LNCaP clone FGC (cell line): ENCODE results near the gene XXYLT1.

Experiments
- DNase-seq: peaks from one replicate; pipeline ENCODE4 v3.0.0-alpha.2; 2011; ENCODE audit warnings: low read depth
- H3K4me3 ChIP-seq: 2 replicates; pipeline ENCODE4 v1.5.1; 2011; ENCODE audit warnings: mild to moderate bottlenecking, low read depth, low read length, control low read depth
- TF ChIP-seq, protein P1 (sequence below): IDR thresholded peaks from 2 replicates; pipeline ENCODE4 v1.5.1; 2012; ENCODE audit warnings: mild to moderate bottlenecking; ENCODE audit not compliant: control insufficient read depth, insufficient read depth; ENCODE audit errors: extremely low read depth

The XXYLT1 gene

GRCh38 chr3:195061756-195062655 lies 209.0 kb downstream of the XXYLT1 start:
- H3K4me3 ChIP-seq: no peak overlapping the region
- TF ChIP-seq, protein P1, sequence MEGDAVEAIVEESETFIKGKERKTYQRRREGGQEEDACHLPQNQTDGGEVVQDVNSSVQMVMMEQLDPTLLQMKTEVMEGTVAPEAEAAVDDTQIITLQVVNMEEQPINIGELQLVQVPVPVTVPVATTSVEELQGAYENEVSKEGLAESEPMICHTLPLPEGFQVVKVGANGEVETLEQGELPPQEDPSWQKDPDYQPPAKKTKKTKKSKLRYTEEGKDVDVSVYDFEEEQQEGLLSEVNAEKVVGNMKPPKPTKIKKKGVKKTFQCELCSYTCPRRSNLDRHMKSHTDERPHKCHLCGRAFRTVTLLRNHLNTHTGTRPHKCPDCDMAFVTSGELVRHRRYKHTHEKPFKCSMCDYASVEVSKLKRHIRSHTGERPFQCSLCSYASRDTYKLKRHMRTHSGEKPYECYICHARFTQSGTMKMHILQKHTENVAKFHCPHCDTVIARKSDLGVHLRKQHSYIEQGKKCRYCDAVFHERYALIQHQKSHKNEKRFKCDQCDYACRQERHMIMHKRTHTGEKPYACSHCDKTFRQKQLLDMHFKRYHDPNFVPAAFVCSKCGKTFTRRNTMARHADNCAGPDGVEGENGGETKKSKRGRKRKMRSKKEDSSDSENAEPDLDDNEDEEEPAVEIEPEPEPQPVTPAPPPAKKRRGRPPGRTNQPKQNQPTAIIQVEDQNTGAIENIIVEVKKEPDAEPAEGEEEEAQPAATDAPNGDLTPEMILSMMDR: no peak
- DNase-seq: no peak

DNA sequence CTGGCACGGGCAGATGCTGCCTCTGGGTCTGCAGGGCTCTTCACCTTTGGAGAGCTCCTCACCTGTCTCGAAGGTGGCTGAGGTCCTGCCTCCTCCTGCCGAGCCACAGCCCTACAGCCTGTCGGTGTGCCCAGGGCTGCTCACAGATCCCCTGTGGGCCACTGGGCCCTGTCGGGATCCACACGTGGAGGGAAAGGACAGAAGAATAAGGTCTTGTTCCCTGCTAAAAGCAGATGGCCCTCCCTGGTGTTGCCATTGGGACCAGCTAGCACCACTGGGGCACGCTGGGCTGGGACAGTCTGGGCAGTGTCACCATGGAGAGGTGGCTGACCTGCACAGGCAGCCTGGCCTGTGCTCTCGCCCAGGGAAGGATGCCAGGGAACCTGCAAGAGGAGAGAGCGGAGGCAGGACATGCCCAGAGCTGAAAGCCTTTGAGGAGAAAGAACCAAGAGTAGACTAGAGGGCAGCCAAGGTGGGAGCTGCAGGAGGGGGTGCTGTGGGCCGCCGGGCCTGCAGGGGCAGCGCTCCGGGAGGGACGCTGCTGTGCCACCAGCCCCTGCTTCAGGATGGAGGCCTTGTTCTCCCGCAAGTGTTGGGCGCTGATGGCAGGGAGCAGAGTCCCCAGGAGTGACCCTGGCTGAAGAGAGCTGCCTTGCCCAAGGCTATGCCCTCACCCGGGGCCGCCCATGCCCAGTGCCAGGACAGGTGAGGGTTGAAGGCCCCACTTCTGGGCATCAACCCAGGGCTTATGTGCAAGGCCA lies 210.2 kb downstream of the XXYLT1 start:
- no peak for DNase-seq
- TF ChIP-seq, protein P1: no peak
- H3K4me3 ChIP-seq: no peak overlapping the region

GRCh38 chr3:195060217-195060481 lies 210.8 kb downstream of the XXYLT1 start:
- DNase-seq: no peak
- H3K4me3 ChIP-seq: no peak overlapping the region
- TF ChIP-seq, protein P1: no peak

- TF ChIP-seq, protein P1: no peak
- DNase-seq: no peak
- H3K4me3 ChIP-seq: no peak overlapping the region
Observed at GRCh38 chr3:195059471-195060216, 211.3 kb downstream of the XXYLT1 start.

- DNase-seq: no peak
- TF ChIP-seq, protein P1: no peak
- H3K4me3 ChIP-seq: no peak overlapping the region
Observed at GRCh38 chr3:195059006-195059350, 212.0 kb downstream of the XXYLT1 start.

DNA sequence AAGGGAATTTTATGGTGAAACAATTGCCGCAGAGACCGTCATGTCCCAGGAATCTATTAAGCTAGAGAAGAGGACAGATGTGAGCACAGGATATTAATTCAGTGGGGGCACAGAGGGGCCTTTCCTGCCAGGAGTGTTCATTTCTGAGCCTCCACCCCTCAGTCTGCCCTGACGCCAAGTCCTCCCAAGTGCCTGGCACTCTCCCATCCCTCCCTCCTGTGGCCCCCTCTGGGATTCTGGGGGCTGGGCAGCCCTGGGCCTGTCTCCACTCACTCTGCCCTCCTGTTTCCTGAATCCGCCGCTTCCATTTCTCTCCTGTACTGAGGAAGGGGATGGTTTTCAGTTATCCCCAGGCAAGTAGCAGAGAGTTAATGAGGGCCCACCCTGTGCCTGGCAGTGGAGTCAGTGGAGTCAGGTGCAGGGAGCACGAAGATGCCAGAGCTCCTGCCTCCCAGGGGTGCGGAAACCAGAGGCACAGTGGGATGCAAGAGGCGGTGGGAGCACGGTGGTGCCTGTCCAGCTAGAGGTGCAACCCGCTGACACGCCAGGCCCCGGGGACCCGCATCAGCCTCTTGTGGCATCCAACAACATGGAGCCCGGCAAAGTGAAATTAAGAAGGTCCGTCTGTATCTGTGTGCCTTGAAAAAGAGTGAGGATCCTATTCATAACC lies 212.5 kb downstream of the XXYLT1 start:
- TF ChIP-seq, protein P1: no peak
- no peak for DNase-seq
- H3K4me3 ChIP-seq: no peak overlapping the region
